ENCODE measurements around the gene ITPRID1. TPM values are rescaled to one million over a fixed set of nuclear protein-coding genes. Genes with fewer than 3 reads are reported as not detected.

Gene ITPRID1
- total RNA-seq, 1 experiment from 2014 or later = 1.2 TPM

DNA sequence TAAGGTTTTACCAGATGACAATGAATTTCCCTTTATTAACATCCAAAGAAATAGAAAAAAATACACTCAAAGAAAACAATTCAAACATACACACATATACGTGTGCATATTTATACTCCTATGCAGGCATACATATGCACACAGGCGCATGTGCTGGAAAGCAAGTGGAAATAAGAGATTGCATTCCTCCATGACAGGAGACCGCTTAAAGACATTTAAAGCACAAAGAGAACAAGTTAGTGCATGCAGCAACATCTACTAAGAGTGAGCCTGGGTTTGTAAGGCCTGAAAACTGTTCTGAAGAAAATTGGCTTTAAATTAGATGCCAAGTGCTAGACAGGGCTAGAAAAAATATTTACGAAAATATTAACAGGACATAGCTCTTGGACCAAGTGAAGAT lies 133.1 kb downstream of the ITPRID1 start:
- H3K27ac ChIP-seq (ENCODE audit: insufficient read length, low read depth, low read length) = no peak overlapping the region
- no peak overlapping the region for H2AK5ac ChIP-seq (ENCODE audit: insufficient read length, low read length)
- Mint-ChIP-seq H3K4me3 (no peak overlapping the region), H3K27ac (0 out of 7 replicates have a peak overlapping the region, but pooled peaks of 1 of the 3 experiments have one; percentile 55), H3K4me1 (peaks cover 43 to 61% of the 10 kb centered on the region in 2 experiments), H3K36me3 (ENCODE audit: insufficient read depth in 1 of 3, low read depth in 3 of 3) (no peaks in the 10 kb centered on the region; a peak in 2 of 7 replicates), H3K27me3 (ENCODE audit: low read depth) (peaks cover 5% of the 10 kb centered on the region), H3K9me3 (no peaks in the 10 kb centered on the region; a peak in 1 of 5 replicates)
- no peak overlapping the region for H3K9ac ChIP-seq (ENCODE audit: extremely low read depth, insufficient read length, low read length)
- no peak for DNase-seq
- no peak overlapping the region for H3K4ac ChIP-seq (ENCODE audit: low read depth, low read length)
- no peak overlapping the region for H2BK120ac ChIP-seq (ENCODE audit: low read depth, low read length, poor library complexity, severe bottlenecking)
- H3K23ac ChIP-seq (ENCODE audit: insufficient read length, low read depth, low read length) = no peak overlapping the region
- H3K4me1 ChIP-seq (ENCODE audit: insufficient read depth, low read length) = peaks cover 14% of the 10 kb centered on the region; the same call in 1 of the 2 replicates
- no peak overlapping the region for H2BK20ac ChIP-seq (ENCODE audit: low read depth, low read length, poor library complexity, severe bottlenecking)
- TF ChIP-seq, protein P1, sequence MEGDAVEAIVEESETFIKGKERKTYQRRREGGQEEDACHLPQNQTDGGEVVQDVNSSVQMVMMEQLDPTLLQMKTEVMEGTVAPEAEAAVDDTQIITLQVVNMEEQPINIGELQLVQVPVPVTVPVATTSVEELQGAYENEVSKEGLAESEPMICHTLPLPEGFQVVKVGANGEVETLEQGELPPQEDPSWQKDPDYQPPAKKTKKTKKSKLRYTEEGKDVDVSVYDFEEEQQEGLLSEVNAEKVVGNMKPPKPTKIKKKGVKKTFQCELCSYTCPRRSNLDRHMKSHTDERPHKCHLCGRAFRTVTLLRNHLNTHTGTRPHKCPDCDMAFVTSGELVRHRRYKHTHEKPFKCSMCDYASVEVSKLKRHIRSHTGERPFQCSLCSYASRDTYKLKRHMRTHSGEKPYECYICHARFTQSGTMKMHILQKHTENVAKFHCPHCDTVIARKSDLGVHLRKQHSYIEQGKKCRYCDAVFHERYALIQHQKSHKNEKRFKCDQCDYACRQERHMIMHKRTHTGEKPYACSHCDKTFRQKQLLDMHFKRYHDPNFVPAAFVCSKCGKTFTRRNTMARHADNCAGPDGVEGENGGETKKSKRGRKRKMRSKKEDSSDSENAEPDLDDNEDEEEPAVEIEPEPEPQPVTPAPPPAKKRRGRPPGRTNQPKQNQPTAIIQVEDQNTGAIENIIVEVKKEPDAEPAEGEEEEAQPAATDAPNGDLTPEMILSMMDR (conservative IDR thresholded peaks at IDR 0.05) = no peak
- H3T11ph ChIP-seq (ENCODE audit: low read length) = no peak overlapping the region
- H2BK15ac ChIP-seq (ENCODE audit: low read depth, low read length) = no peak overlapping the region
- no peaks in the 10 kb centered on the region for H3K9me3 ChIP-seq (ENCODE audit: control insufficient read depth, low read depth, low read length)
- no peaks in the 10 kb centered on the region for H3K79me2 ChIP-seq (ENCODE audit: insufficient read depth, low read length)
- no peak overlapping the region for H3K4me2 ChIP-seq (ENCODE audit: insufficient read depth, insufficient read length, low read length)
- H2BK5ac ChIP-seq (ENCODE audit: insufficient read length, low read length) = no peak overlapping the region
- H3K14ac ChIP-seq (ENCODE audit: insufficient read depth, low read length) = no peak overlapping the region
- no peak overlapping the region for H3K56ac ChIP-seq (ENCODE audit: insufficient read length, low read depth, low read length)
- no peaks in the 10 kb centered on the region for H3K27me3 ChIP-seq (ENCODE audit: insufficient read depth, low read length)
- no peak overlapping the region for H2BK12ac ChIP-seq (ENCODE audit: insufficient read length, low read depth, low read length)
- H4K91ac ChIP-seq (ENCODE audit: insufficient read length, low read depth, low read length) = no peak overlapping the region
- H3K18ac ChIP-seq (ENCODE audit: insufficient read length, low read depth, low read length) = no peak overlapping the region
- no peaks in the 10 kb centered on the region for H3K23me2 ChIP-seq (ENCODE audit: insufficient read length, low read depth, low read length, poor library complexity, severe bottlenecking)
- H2AFZ ChIP-seq (ENCODE audit: low read length) = no peak overlapping the region
- H4K5ac ChIP-seq (ENCODE audit: insufficient read length, low read depth, low read length) = no peak overlapping the region
- H3K79me1 ChIP-seq (ENCODE audit: insufficient read depth, low read depth, low read length, poor library complexity, severe bottlenecking) = no peaks in the 10 kb centered on the region
- no CpG with 5 or more reads among the region's 4 CpGs for WGBS (ENCODE audit: extremely low coverage, insufficient read length, low lambda C conversion rate)
- H4K8ac ChIP-seq (replicated peaks; ENCODE audit: insufficient read length, low read depth, low read length) = no peak overlapping the region
- H4K20me1 ChIP-seq (ENCODE audit: control insufficient read depth, insufficient read depth, insufficient read length) = no peaks in the 10 kb centered on the region
